H1 (cell line): ENCODE data around the gene KRTCAP2. TPM values are rescaled to one million over a fixed set of nuclear protein-coding genes. Genes with fewer than 3 reads are reported as not detected.
A peak's percentile ranks its signal among the peaks of the same experiment; 100 is the strongest.

Experiments used
- CTCF ChIA-PET: fragments of 300-600 bp; sonication (Branson Sonifier 250); formaldehyde crosslinking; loops from one replicate; lab custom pipeline; 2021; ENCODE audit not compliant: partially characterized antibody; lab: Charles Lee
- POLR2A ChIA-PET: fragments of 300-600 bp; sonication (Branson Sonifier 250); formaldehyde crosslinking; loops from one replicate; lab custom pipeline; 2021; ENCODE audit warnings: inconsistent platforms; ENCODE audit not compliant: partially characterized antibody; lab: Charles Lee
- DNase-seq, 2 experiments: peaks; one replicate each; pipeline versions ENCODE4 v3.0.0 to v3.0.0-alpha.2; 2010 to 2022; ENCODE audit warnings: low spot score in 2 of 2, low read depth in 1 of 2, mixed read lengths in 1 of 2
- FAIRE-seq: peaks from 2 replicates; lab custom pipeline; 2011; peaks lifted over from hg19 to GRCh38; lab: Jason Lieb, UNC
- H2AFZ ChIP-seq: 2 replicates; pipeline ENCODE4 v1.8.1; 2012; ENCODE audit warnings: low read length, inconsistent platforms
- H2AK5ac ChIP-seq: 2 replicates; pipeline ENCODE4 v1.6.1; 2013; ENCODE audit warnings: low read depth, low read length
- H2BK120ac ChIP-seq: replicated peaks from 2 replicates; pipeline ENCODE3; 2013; ENCODE audit warnings: low read depth, low read length, inconsistent platforms
- H2BK12ac ChIP-seq: 2 replicates; pipeline ENCODE4 v1.6.1; 2013; ENCODE audit warnings: low read depth, low read length
- H2BK15ac ChIP-seq: 2 replicates; pipeline ENCODE4 v1.6.1; 2013; ENCODE audit warnings: low read length
- H2BK20ac ChIP-seq: 2 replicates; pipeline ENCODE4 v1.6.1; 2013; ENCODE audit warnings: low read length
- H2BK5ac ChIP-seq: 2 replicates; pipeline ENCODE4 v1.6.1; 2013; ENCODE audit warnings: low read depth, low read length
- H3K14ac ChIP-seq: 2 replicates; pipeline ENCODE4 v1.6.1; 2013; ENCODE audit warnings: inconsistent platforms; ENCODE audit not compliant: insufficient read length
- H3K18ac ChIP-seq: 2 replicates; pipeline ENCODE4 v1.6.1; 2013; ENCODE audit warnings: low read length; ENCODE audit errors: extremely low read depth
- H3K23ac ChIP-seq: 2 replicates; pipeline ENCODE4 v1.6.1; 2013; ENCODE audit warnings: inconsistent platforms; ENCODE audit not compliant: insufficient read length
- H3K23me2 ChIP-seq: 2 replicates; pipeline ENCODE4 v1.6.1; 2013; ENCODE audit warnings: low read depth, low read length
- H3K27ac ChIP-seq: 2 replicates; pipeline ENCODE4 v1.6.1; 2011; ENCODE audit warnings: low read depth, low read length, inconsistent platforms
- H3K27me3 ChIP-seq, 4 experiments: replicated peaks in 1 of 4; 1 replicate in 1 of 4; 2 replicates in 3 of 4; pipeline versions ENCODE4 v1.6.1 to v1.8.1; 2011 to 2013; ENCODE audit warnings: low read length in 3 of 4, mild to moderate bottlenecking in 3 of 4, inconsistent platforms in 2 of 4, mixed read lengths in 2 of 4, moderate library complexity in 1 of 4; ENCODE audit not compliant: control insufficient read depth in 3 of 4, insufficient read depth in 3 of 4; ENCODE audit errors: extremely low read depth in 1 of 4
- H3K36me3 ChIP-seq, 4 experiments: 2 replicates each; pipeline versions ENCODE4 v1.6.1 to v1.8.1; 2011 to 2013; ENCODE audit warnings: mild to moderate bottlenecking in 4 of 4, low read length in 3 of 4, moderate library complexity in 2 of 4, control low read depth in 1 of 4, inconsistent platforms in 1 of 4; ENCODE audit not compliant: insufficient read depth in 4 of 4, control insufficient read depth in 2 of 4
- H3K4ac ChIP-seq: replicated peaks from 2 replicates; pipeline ENCODE3; 2013; ENCODE audit warnings: low read length, low read depth, mixed read lengths, inconsistent platforms; ENCODE audit not compliant: insufficient read length
- H3K4me1 ChIP-seq, 4 experiments: replicated peaks in 1 of 4; 1 replicate in 1 of 4; 2 replicates in 3 of 4; pipeline versions ENCODE4 v1.6.1 to v1.8.1; 2011 to 2013; ENCODE audit warnings: low read length in 3 of 4, inconsistent platforms in 2 of 4, mixed read lengths in 1 of 4; ENCODE audit not compliant: insufficient read depth in 4 of 4, control insufficient read depth in 3 of 4
- H3K4me2 ChIP-seq, 2 experiments: 2 replicates each; pipeline versions ENCODE4 v1.6.1 to v1.8.1; 2011 to 2013; ENCODE audit warnings: low read depth in 2 of 2, low read length in 2 of 2, control low read depth in 1 of 2, inconsistent platforms in 1 of 2, mild to moderate bottlenecking in 1 of 2; ENCODE audit not compliant: insufficient read depth in 1 of 2
- H3K4me3 ChIP-seq, 4 experiments: fragments of 200-600, 300-600 bp in 1 of 4; sonication (generic), shearing (Covaris generic), sonication (Bioruptor Twin) in 1 of 4; 2 replicates each; pipeline versions ENCODE4 v1.5.1 to v1.8.1; 2011 to 2016; ENCODE audit warnings: low read length in 4 of 4, low read depth in 3 of 4, control low read depth in 2 of 4, inconsistent platforms in 2 of 4, mild to moderate bottlenecking in 2 of 4, mixed read lengths in 1 of 4, moderate library complexity in 1 of 4; ENCODE audit not compliant: insufficient read depth in 2 of 4; ENCODE audit errors: extremely low read depth in 1 of 4
- H3K56ac ChIP-seq: replicated peaks from 2 replicates; pipeline ENCODE3; 2013; ENCODE audit warnings: low read depth, mild to moderate bottlenecking, mixed read lengths, low read length, inconsistent platforms; ENCODE audit not compliant: insufficient read length
- H3K79me1 ChIP-seq: 2 replicates; pipeline ENCODE4 v1.6.1; 2013; ENCODE audit warnings: low read depth, low read length, control low read depth
- H3K79me2 ChIP-seq, 2 experiments: 2 replicates each; pipeline versions ENCODE4 v1.6.1 to v1.8.1; 2012 to 2013; ENCODE audit warnings: low read length in 2 of 2, mild to moderate bottlenecking in 2 of 2, inconsistent platforms in 1 of 2; ENCODE audit not compliant: insufficient read depth in 2 of 2, control insufficient read depth in 1 of 2
- H3K9ac ChIP-seq, 4 experiments: replicated peaks in 1 of 4; 1 replicate in 1 of 4; 2 replicates in 3 of 4; pipeline versions ENCODE4 v1.6.1 to v1.8.1; 2011 to 2013; ENCODE audit warnings: low read depth in 3 of 4, low read length in 3 of 4, control low read depth in 2 of 4, mild to moderate bottlenecking in 2 of 4, moderate library complexity in 2 of 4, inconsistent platforms in 1 of 4; ENCODE audit errors: extremely low read depth in 1 of 4
- H3K9me3 ChIP-seq, 2 experiments: 2 replicates each; pipeline versions ENCODE4 v1.6.1 to v1.8.1; 2012 to 2013; ENCODE audit warnings: mild to moderate bottlenecking in 2 of 2, moderate library complexity in 2 of 2, control low read depth in 1 of 2, inconsistent platforms in 1 of 2, low read depth in 1 of 2, low read length in 1 of 2, mixed read lengths in 1 of 2; ENCODE audit not compliant: insufficient read depth in 2 of 2
- H4K20me1 ChIP-seq, 2 experiments: replicated peaks in 1 of 2; 2 replicates each; pipeline versions ENCODE3 to v1.8.1; 2011 to 2013; ENCODE audit warnings: inconsistent platforms in 2 of 2, low read length in 2 of 2, mild to moderate bottlenecking in 1 of 2; ENCODE audit not compliant: insufficient read depth in 2 of 2, control insufficient read depth in 1 of 2
- H4K5ac ChIP-seq: 2 replicates; pipeline ENCODE4 v1.6.1; 2013; ENCODE audit warnings: low read length, low read depth, mixed read lengths, inconsistent platforms; ENCODE audit not compliant: insufficient read length
- H4K8ac ChIP-seq: 2 replicates; pipeline ENCODE4 v1.8.0; 2013; ENCODE audit warnings: mild to moderate bottlenecking, moderate library complexity, low read length, inconsistent platforms; ENCODE audit not compliant: insufficient read depth; ENCODE audit errors: extremely low read depth
- H4K91ac ChIP-seq: replicated peaks from 2 replicates; pipeline ENCODE3; 2013; ENCODE audit warnings: low read length, mixed read lengths, inconsistent platforms; ENCODE audit not compliant: insufficient read length
- ASH2L ChIP-seq: fragments of 200-600, 300-600 bp; sonication (generic); IDR thresholded peaks from one replicate; pipeline ENCODE4 v1.7.1; 2017; ENCODE audit warnings: low read length
- EZH2 ChIP-seq: fragments of 200-600 bp; sonication (generic); IDR thresholded peaks from 2 replicates; pipeline ENCODE4 v1.7.1; 2012; ENCODE audit warnings: low read depth, mild to moderate bottlenecking, moderate library complexity, low read length, inconsistent platforms; ENCODE audit not compliant: severe bottlenecking
- HDAC6 ChIP-seq: IDR thresholded peaks from one replicate; pipeline ENCODE4 v1.7.1; 2012; ENCODE audit warnings: low read depth, mild to moderate bottlenecking, inconsistent platforms, low read length, moderate library complexity
- POLR2A ChIP-seq, 2 experiments: IDR thresholded peaks; 1 replicate in 1 of 2; 2 replicates in 1 of 2; pipeline ENCODE4 v1.6.1; 2011; ENCODE audit warnings: low read depth in 2 of 2, low read length in 2 of 2, mild to moderate bottlenecking in 2 of 2; ENCODE audit errors: control extremely low read depth in 1 of 2
- POLR2AphosphoS5 ChIP-seq: IDR thresholded peaks from 2 replicates; pipeline ENCODE4 v1.6.1; 2011; ENCODE audit warnings: low read depth, low read length
- RFX5 ChIP-seq: IDR thresholded peaks from 2 replicates; pipeline ENCODE4 v1.6.1; 2011; ENCODE audit warnings: low read depth, low read length, improper control_type of control experiment, borderline replicate concordance
- ZNF274 ChIP-seq: IDR thresholded peaks from 2 replicates; pipeline ENCODE4 v1.7.0; 2012; ENCODE audit warnings: low read length, borderline replicate concordance; ENCODE audit errors: extremely low read depth
- WGBS, 2 experiments: shearing (Covaris generic) in 1 of 2; methylation state at CpG; one replicate each; pipeline versions ENCODE4 v1.1.6 to v1.1.7; 2013 to 2015; ENCODE audit warnings: low lambda C conversion rate in 2 of 2, mixed read lengths in 2 of 2, inconsistent platforms in 1 of 2, low coverage in 1 of 2, missing lambda C conversion rate in 1 of 2; ENCODE audit not compliant: insufficient replicate concordance in 2 of 2, insufficient coverage in 1 of 2, insufficient read length in 1 of 2; ENCODE audit errors: extremely low coverage in 1 of 2, missing lambda C conversion rate in 1 of 2; 5-methylcytosine and 5-hydroxymethylcytosine counted together
- polyA plus RNA-seq, 7 experiments: library from polyadenylated mRNA; depleted of rRNA in 3 of 7; stranded (reverse) in 5 of 7; unstranded in 2 of 7; fragments of >200 nt in 5 of 7; fragments of 200-250 nt in 2 of 7; gene quantifications; 1 replicate in 5 of 7; 2 replicates in 1 of 7; 4 replicates in 1 of 7; pipeline versions ENCODE4 v1.2.1 to v1.2.3, GENCODE V29; 2011 to 2013; ENCODE audit warnings: missing spikeins in 2 of 7, mixed read lengths in 2 of 7
- total RNA-seq: library from RNA; stranded (reverse); fragmentation: NEBNext Ultra II Directional; extraction: Animal tissue kit (Norgen Biotek cat#: 25700); gene quantifications from 2 replicates; pipeline ENCODE4 v1.2.1, GENCODE V29; 2021

Gene KRTCAP2
- total and polyA plus RNA-seq, 2 of the 8 experiments (the other 6 are each of a cell fraction or from before 2014, with no cell fraction given) = 146 to 317 TPM

DNA sequence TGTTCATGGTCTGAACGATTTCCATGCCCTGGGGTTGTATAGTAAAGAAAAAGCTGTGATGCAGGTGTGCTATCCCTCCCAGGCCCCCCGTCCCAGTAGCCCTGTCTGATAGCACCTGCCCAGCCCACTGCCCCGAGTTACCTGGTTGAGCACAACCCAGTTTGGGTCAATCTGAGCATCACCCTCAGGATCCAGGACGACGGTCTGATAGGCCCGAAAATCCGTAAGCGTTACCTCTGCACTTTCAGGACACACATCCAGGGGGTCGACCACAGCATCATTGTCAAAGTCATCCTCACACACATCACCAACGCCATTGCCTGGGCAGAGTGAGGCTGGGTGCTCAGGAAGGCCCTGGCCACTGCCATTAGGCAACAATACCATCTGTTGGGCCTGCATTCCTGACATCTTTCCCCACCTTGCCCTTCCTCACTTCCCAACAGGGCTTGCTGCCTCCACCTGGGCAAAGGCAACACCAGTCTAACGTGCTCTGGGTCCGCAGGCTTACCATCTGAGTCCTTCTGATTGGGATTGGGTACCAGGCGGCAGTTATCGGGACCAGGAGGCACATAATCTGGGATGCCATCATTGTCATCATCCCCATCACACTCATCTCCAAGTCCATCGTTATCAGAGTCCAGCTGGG lies 24.9 kb upstream of the KRTCAP2 start:
- POLR2A ChIA-PET = interaction anchor here (0.8 to 19.4 kb wide), 4 partner anchors 9 to 63 kb away, joined by 3 to 512 read pairs (median 159); partner anchors contain the start of genes KRTCAP2, MTX1, SCAMP3 and THBS3
- TF ChIP-seq EZH2 (no peak), ASH2L (no peak), POLR2A (IDR thresholded peaks at IDR 0.05; ENCODE audit: control extremely low read depth in 1 of 2, low read depth in 2 of 2, low read length in 2 of 2) (peak in 1 of 2 experiments; percentile 51; a peak in 2 of 3 replicates), HDAC6 (no peak), ZNF274 (no peak), POLR2AphosphoS5 (peak; percentile 76; the same call in 1 of the 2 replicates), RFX5 (no peak)
- H4K91ac ChIP-seq = no peak overlapping the region
- CTCF ChIA-PET = interaction anchor here (1.2 to 2.5 kb wide), 2 partner anchors 9 to 22 kb away, joined by 3 to 20 read pairs; partner anchors contain the start of gene THBS3
- H3K36me3 ChIP-seq = peaks cover 46 to 68% (median 59%) of the 10 kb centered on the region in 4 experiments
- H3K4me2 ChIP-seq = peak overlapping the region; percentile 93 to 95; a peak in 1 of 4 replicates
- no peaks in the 10 kb centered on the region; a peak in 1 of 7 replicates for H3K27me3 ChIP-seq
- H3K79me2 ChIP-seq = peaks cover 6 to 34% of the 10 kb centered on the region in 2 experiments; a peak in 3 of 4 replicates
- peak overlapping the region; percentile 82 for H2BK12ac ChIP-seq
- 0 out of 2 replicates have a peak overlapping the region, but pooled peaks have one; percentile 74 for H2BK15ac ChIP-seq
- H3K18ac ChIP-seq = peak overlapping the region; percentile 91; the same call in 1 of the 2 replicates
- peak overlapping the region; percentile 77; the same call in 1 of the 2 replicates for H2AK5ac ChIP-seq
- H3K4me3 ChIP-seq = no peak overlapping the region
- peak overlapping the region; percentile 90 for H3K27ac ChIP-seq
- FAIRE-seq (no peak), DNase-seq (no peak)
- H3K79me1 ChIP-seq = peaks cover 22% of the 10 kb centered on the region
- H3K23ac ChIP-seq = no peak overlapping the region
- H3K4me1 ChIP-seq = peaks cover 6 to 26% (median 20%) of the 10 kb centered on the region in 4 experiments
- H2AFZ ChIP-seq = no peak overlapping the region
- no peak overlapping the region for H3K56ac ChIP-seq
- 94% methylated on average over 15 of the region's 15 CpGs; no CpG with 5 or more reads in 1 of the 2 experiments for WGBS, 2 experiments
- no peak overlapping the region for H2BK120ac ChIP-seq
- H3K4ac ChIP-seq = peak overlapping the region; percentile 34
- H2BK5ac ChIP-seq = peak overlapping the region; percentile 99; the same call in 1 of the 2 replicates
- H4K20me1 ChIP-seq = peaks cover 20 to 48% of the 10 kb centered on the region in 2 experiments
- no peak overlapping the region for H2BK20ac ChIP-seq
- no peak overlapping the region for H4K8ac ChIP-seq
- no peaks in the 10 kb centered on the region for H3K9me3 ChIP-seq
- H3K9ac ChIP-seq = no peak overlapping the region; a peak in 2 of 7 replicates
- no peak overlapping the region for H4K5ac ChIP-seq
- H3K23me2 ChIP-seq = peaks cover 23% of the 10 kb centered on the region
- H3K14ac ChIP-seq = no peak overlapping the region
